ENCODE data around the gene PRKCQ.

GRCh38 chr10:6476989-6477388 lies 103.1 kb downstream of the PRKCQ start:
- TF ChIP-seq EP300 (IDR thresholded peaks at IDR 0.05; ENCODE audit: borderline replicate concordance in 1 of 2, low read depth in 2 of 2, low read length in 2 of 2) (no peak), POLR2A (IDR thresholded peaks at IDR 0.05; ENCODE audit: control extremely low read depth in 1 of 2, low read depth in 2 of 2, low read length in 2 of 2) (no peak)
- TF ChIP-seq, protein P1, sequence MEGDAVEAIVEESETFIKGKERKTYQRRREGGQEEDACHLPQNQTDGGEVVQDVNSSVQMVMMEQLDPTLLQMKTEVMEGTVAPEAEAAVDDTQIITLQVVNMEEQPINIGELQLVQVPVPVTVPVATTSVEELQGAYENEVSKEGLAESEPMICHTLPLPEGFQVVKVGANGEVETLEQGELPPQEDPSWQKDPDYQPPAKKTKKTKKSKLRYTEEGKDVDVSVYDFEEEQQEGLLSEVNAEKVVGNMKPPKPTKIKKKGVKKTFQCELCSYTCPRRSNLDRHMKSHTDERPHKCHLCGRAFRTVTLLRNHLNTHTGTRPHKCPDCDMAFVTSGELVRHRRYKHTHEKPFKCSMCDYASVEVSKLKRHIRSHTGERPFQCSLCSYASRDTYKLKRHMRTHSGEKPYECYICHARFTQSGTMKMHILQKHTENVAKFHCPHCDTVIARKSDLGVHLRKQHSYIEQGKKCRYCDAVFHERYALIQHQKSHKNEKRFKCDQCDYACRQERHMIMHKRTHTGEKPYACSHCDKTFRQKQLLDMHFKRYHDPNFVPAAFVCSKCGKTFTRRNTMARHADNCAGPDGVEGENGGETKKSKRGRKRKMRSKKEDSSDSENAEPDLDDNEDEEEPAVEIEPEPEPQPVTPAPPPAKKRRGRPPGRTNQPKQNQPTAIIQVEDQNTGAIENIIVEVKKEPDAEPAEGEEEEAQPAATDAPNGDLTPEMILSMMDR (IDR thresholded peaks at IDR 0.05; ENCODE audit: control extremely low read depth in 1 of 3, insufficient read depth in 1 of 3, low read depth in 1 of 3, low read length in 3 of 3) = no peak
- TF ChIP-seq, protein P2, sequence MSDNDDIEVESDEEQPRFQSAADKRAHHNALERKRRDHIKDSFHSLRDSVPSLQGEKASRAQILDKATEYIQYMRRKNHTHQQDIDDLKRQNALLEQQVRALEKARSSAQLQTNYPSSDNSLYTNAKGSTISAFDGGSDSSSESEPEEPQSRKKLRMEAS (IDR thresholded peaks at IDR 0.05) = no peak
